ENCODE results near the gene PLEKHB2.
A peak's percentile ranks its signal among the peaks of the same experiment; 100 is the strongest.
"Not testable (repeated sequence)": the region's sequence is repeated elsewhere in the genome, so short reads cannot be mapped to it uniquely, and the experiment has no call there.

Gene PLEKHB2

DNA sequence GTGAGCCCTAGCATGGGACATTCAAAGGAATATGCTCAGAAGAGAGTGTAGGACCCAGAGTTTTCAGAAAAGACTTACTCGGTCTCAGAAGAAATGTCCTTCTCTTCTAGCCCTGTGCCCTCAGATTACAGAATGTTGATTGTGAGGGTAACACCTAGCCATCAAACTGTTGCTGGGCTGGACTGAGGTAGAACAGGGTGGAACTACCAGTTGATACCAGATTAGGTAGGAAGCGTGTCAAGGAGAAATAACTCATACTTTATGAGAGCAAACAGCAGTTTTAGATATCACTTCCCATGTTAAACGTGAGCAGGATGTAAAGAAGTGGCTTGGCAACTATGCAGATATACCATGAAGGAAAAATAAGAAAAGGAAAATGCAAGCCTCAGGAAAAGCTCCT lies 22.8 kb downstream of the PLEKHB2 start:
- FAIRE-seq (no peak), DNase-seq (ENCODE audit: insufficient read length, low spot score) (no peak)
- no peak for TF ChIP-seq POU2F2 (IDR thresholded peaks at IDR 0.05; ENCODE audit: low read depth, low read length)
- TF ChIP-seq PAX5 (IDR thresholded peaks at IDR 0.05; ENCODE audit: insufficient read depth, low read length, severe bottlenecking) = no peak
- no peak for TF ChIP-seq POLR2A (IDR thresholded peaks at IDR 0.05; ENCODE audit: low read depth, low read length)
- TF ChIP-seq SPI1 (IDR thresholded peaks at IDR 0.05; ENCODE audit: low read depth, low read length) = no peak
- TF ChIP-seq TAF1 (IDR thresholded peaks at IDR 0.05; ENCODE audit: low read depth, low read length) = no peak
- TF ChIP-seq POLR2AphosphoS5 (IDR thresholded peaks at IDR 0.05; ENCODE audit: low read depth, low read length) = no peak

GRCh38 chr2:131130298-131130596 lies 25.1 kb downstream of the PLEKHB2 start:
- FAIRE-seq (no peak), DNase-seq (ENCODE audit: insufficient read length, low spot score) (no peak)
- no peak for TF ChIP-seq POLR2AphosphoS5 (IDR thresholded peaks at IDR 0.05; ENCODE audit: low read depth, low read length)
- no peak for TF ChIP-seq PAX5 (IDR thresholded peaks at IDR 0.05; ENCODE audit: insufficient read depth, low read length, severe bottlenecking)
- TF ChIP-seq SPI1 (IDR thresholded peaks at IDR 0.05; ENCODE audit: low read depth, low read length) = no peak
- TF ChIP-seq POLR2A (IDR thresholded peaks at IDR 0.05; ENCODE audit: low read depth, low read length) = no peak
- no peak for TF ChIP-seq POU2F2 (IDR thresholded peaks at IDR 0.05; ENCODE audit: low read depth, low read length)
- no peak for TF ChIP-seq TAF1 (IDR thresholded peaks at IDR 0.05; ENCODE audit: low read depth, low read length)

GRCh38 chr2:131132729-131133128 lies 27.6 kb downstream of the PLEKHB2 start:
- FAIRE-seq (no peak), DNase-seq (ENCODE audit: insufficient read length, low spot score) (no peak)
- TF ChIP-seq SPI1 (IDR thresholded peaks at IDR 0.05; ENCODE audit: low read depth, low read length) (no peak), PAX5 (IDR thresholded peaks at IDR 0.05; ENCODE audit: insufficient read depth, low read length, severe bottlenecking) (no peak), POLR2A (IDR thresholded peaks at IDR 0.05; ENCODE audit: low read depth, low read length) (no peak), TAF1 (IDR thresholded peaks at IDR 0.05; ENCODE audit: low read depth, low read length) (no peak), POU2F2 (IDR thresholded peaks at IDR 0.05; ENCODE audit: low read depth, low read length) (no peak), POLR2AphosphoS5 (IDR thresholded peaks at IDR 0.05; ENCODE audit: low read depth, low read length) (no peak)

- DNase-seq (ENCODE audit: insufficient read length, low spot score) = no peak
- TF ChIP-seq SPI1 (IDR thresholded peaks at IDR 0.05; ENCODE audit: low read depth, low read length) (no peak), POLR2AphosphoS5 (IDR thresholded peaks at IDR 0.05; ENCODE audit: low read depth, low read length) (no peak), TAF1 (IDR thresholded peaks at IDR 0.05; ENCODE audit: low read depth, low read length) (no peak), POU2F2 (IDR thresholded peaks at IDR 0.05; ENCODE audit: low read depth, low read length) (no peak), PAX5 (IDR thresholded peaks at IDR 0.05; ENCODE audit: insufficient read depth, low read length, severe bottlenecking) (no peak), POLR2A (IDR thresholded peaks at IDR 0.05; ENCODE audit: low read depth, low read length) (no peak)
- no peak for FAIRE-seq
Measured at GRCh38 chr2:131140581-131140980, 35.4 kb downstream of the PLEKHB2 start.

- FAIRE-seq = no peak
- no peak for DNase-seq (ENCODE audit: insufficient read length, low spot score)
- TF ChIP-seq PAX5 (IDR thresholded peaks at IDR 0.05; ENCODE audit: insufficient read depth, low read length, severe bottlenecking) (no peak), SPI1 (IDR thresholded peaks at IDR 0.05; ENCODE audit: low read depth, low read length) (no peak), TAF1 (IDR thresholded peaks at IDR 0.05; ENCODE audit: low read depth, low read length) (no peak), POLR2AphosphoS5 (IDR thresholded peaks at IDR 0.05; ENCODE audit: low read depth, low read length) (no peak), POU2F2 (IDR thresholded peaks at IDR 0.05; ENCODE audit: low read depth, low read length) (no peak), POLR2A (IDR thresholded peaks at IDR 0.05; ENCODE audit: low read depth, low read length) (no peak)
Measured at GRCh38 chr2:131142849-131143248, 37.7 kb downstream of the PLEKHB2 start.

GRCh38 chr2:131143803-131144202 lies 38.7 kb downstream of the PLEKHB2 start:
- DNase-seq (ENCODE audit: insufficient read length, low spot score) (no peak), FAIRE-seq (no peak)
- TF ChIP-seq PAX5 (IDR thresholded peaks at IDR 0.05; ENCODE audit: insufficient read depth, low read length, severe bottlenecking) = no peak
- TF ChIP-seq POU2F2 (IDR thresholded peaks at IDR 0.05; ENCODE audit: low read depth, low read length) = no peak
- TF ChIP-seq POLR2A (IDR thresholded peaks at IDR 0.05; ENCODE audit: low read depth, low read length) = no peak
- TF ChIP-seq POLR2AphosphoS5 (IDR thresholded peaks at IDR 0.05; ENCODE audit: low read depth, low read length) = no peak
- no peak for TF ChIP-seq TAF1 (IDR thresholded peaks at IDR 0.05; ENCODE audit: low read depth, low read length)
- TF ChIP-seq SPI1 (IDR thresholded peaks at IDR 0.05; ENCODE audit: low read depth, low read length) = no peak

DNA sequence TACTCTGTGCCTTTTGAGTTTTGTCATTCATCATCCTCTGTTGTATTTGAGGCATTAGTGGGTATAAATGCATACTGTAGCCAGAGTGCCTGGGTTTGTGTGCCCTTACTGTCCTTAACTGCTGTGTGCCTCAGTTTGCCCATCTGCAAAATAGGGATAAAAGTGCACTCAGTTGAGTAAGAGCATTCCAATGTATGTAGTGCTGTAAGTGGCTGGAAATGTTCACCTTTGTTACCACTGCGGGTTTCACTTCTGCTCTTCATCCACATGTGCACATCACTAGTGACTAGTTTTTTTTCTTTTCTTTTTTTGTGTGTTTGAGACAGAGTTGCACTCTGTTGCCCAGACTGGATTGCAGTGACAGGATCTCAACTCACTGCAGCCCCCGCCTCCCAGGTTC lies 39.9 kb downstream of the PLEKHB2 start:
- no peak for DNase-seq (ENCODE audit: insufficient read length, low spot score)
- peak; percentile 87 for FAIRE-seq
- peak; percentile 99 for TF ChIP-seq SPI1 (IDR thresholded peaks at IDR 0.05; ENCODE audit: low read depth, low read length)
- no peak for TF ChIP-seq POU2F2 (IDR thresholded peaks at IDR 0.05; ENCODE audit: low read depth, low read length)

- no peak for FAIRE-seq
- TF ChIP-seq POU2F2 (IDR thresholded peaks at IDR 0.05; ENCODE audit: low read depth, low read length) = no peak
- no peak for TF ChIP-seq POLR2A (IDR thresholded peaks at IDR 0.05; ENCODE audit: low read depth, low read length)
- no peak for TF ChIP-seq SPI1 (IDR thresholded peaks at IDR 0.05; ENCODE audit: low read depth, low read length)
- no peak for TF ChIP-seq PAX5 (IDR thresholded peaks at IDR 0.05; ENCODE audit: insufficient read depth, low read length, severe bottlenecking)
- TF ChIP-seq TAF1 (IDR thresholded peaks at IDR 0.05; ENCODE audit: low read depth, low read length) = no peak
- TF ChIP-seq POLR2AphosphoS5 (IDR thresholded peaks at IDR 0.05; ENCODE audit: low read depth, low read length) = no peak
Measured at GRCh38 chr2:131146231-131146630, 41.1 kb downstream of the PLEKHB2 start.

DNA sequence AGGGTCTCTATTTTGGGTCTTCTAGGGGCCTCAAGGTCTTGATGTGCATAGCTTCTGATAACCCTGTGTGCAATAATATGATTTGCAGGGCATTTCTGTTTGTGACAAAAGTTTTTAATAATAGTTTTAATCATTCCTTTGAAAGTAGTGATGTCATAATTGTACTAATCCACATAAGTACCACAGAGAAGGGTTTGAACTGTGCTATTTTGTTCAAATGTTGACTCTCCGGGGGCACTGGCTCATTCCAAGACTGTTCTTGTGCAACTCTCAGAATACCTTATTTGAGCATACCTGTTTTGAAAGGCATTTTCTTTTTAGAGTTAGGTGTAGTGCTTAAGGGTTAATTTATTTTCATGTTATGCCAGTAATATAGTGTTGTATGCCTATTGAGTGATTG lies 41.6 kb downstream of the PLEKHB2 start:
- TF ChIP-seq POLR2A (IDR thresholded peaks at IDR 0.05; ENCODE audit: low read depth, low read length) = no peak
- TF ChIP-seq SPI1 (IDR thresholded peaks at IDR 0.05; ENCODE audit: low read depth, low read length) = no peak
- no peak for FAIRE-seq
- DNase-seq (ENCODE audit: insufficient read length, low spot score) = no peak

More at GRCh38 chr2:131146231-131146630, 41.1 kb downstream of the PLEKHB2 start:
- no peak for DNase-seq (ENCODE audit: insufficient read length, low spot score)

- DNase-seq (ENCODE audit: insufficient read length, low spot score) = no peak
Measured at GRCh38 chr2:131148426-131148825, 43.3 kb downstream of the PLEKHB2 start.

GRCh38 chr2:131150109-131150508 lies 45.0 kb downstream of the PLEKHB2 start:
- FAIRE-seq; DNase-seq (ENCODE audit: insufficient read length, low spot score): not testable (repeated sequence)

More at GRCh38 chr2:131148426-131148825, 43.3 kb downstream of the PLEKHB2 start:
- no peak for FAIRE-seq
- no peak for TF ChIP-seq POU2F2 (IDR thresholded peaks at IDR 0.05; ENCODE audit: low read depth, low read length)
- TF ChIP-seq PAX5 (IDR thresholded peaks at IDR 0.05; ENCODE audit: insufficient read depth, low read length, severe bottlenecking) = no peak
- TF ChIP-seq POLR2AphosphoS5 (IDR thresholded peaks at IDR 0.05; ENCODE audit: low read depth, low read length) = no peak
- TF ChIP-seq SPI1 (IDR thresholded peaks at IDR 0.05; ENCODE audit: low read depth, low read length) = no peak
- TF ChIP-seq TAF1 (IDR thresholded peaks at IDR 0.05; ENCODE audit: low read depth, low read length) = no peak
- TF ChIP-seq POLR2A (IDR thresholded peaks at IDR 0.05; ENCODE audit: low read depth, low read length) = no peak
